Lung (tissue), 12 donors: ENCODE data around the gene ISG20. TPM values are rescaled to one million over a fixed set of nuclear protein-coding genes. Genes with fewer than 3 reads are reported as not detected.

ENCODE experiments used
- ATAC-seq: fragments of 200-7000 bp; cut with Tn5 transposase; one replicate; pipeline ENCODE4 v1.9.1; 2020; ENCODE audit warnings: moderate number of reproducible peaks; ENCODE audit not compliant: insufficient read depth, low FRiP score
- DNase-seq, 3 donors: peaks; one replicate each; pipeline ENCODE4 v3.0.0-alpha.2; 2013 to 2017
- H3K27ac ChIP-seq, 2 donors: one replicate each; pipeline ENCODE4 v1.5.1; 2013; ENCODE audit warnings: mild to moderate bottlenecking in 2 of 2, moderate library complexity in 2 of 2, control low read depth in 1 of 2, inconsistent platforms in 1 of 2, low read depth in 1 of 2, low read length in 1 of 2
- H3K27me3 ChIP-seq, 3 donors: one replicate each; pipeline ENCODE4 v1.5.1; 2013; ENCODE audit warnings: low read length in 2 of 3; ENCODE audit not compliant: control insufficient read depth in 3 of 3, insufficient read depth in 3 of 3
- H3K36me3 ChIP-seq, 4 donors: one replicate each; pipeline ENCODE4 v1.5.1; 2013; ENCODE audit warnings: low read length in 4 of 4, mild to moderate bottlenecking in 1 of 4, moderate library complexity in 1 of 4; ENCODE audit not compliant: control insufficient read depth in 4 of 4, insufficient read depth in 4 of 4
- H3K4me1 ChIP-seq, 5 donors: one replicate each; pipeline ENCODE4 v1.5.1; 2013; ENCODE audit warnings: low read length in 5 of 5, mild to moderate bottlenecking in 2 of 5, moderate library complexity in 1 of 5; ENCODE audit not compliant: control insufficient read depth in 5 of 5, insufficient read depth in 5 of 5
- H3K4me3 ChIP-seq: one replicate; pipeline ENCODE4 v1.5.1; 2013; ENCODE audit warnings: mild to moderate bottlenecking, control low read depth, moderate library complexity
- H3K9ac ChIP-seq, 2 donors: one replicate each; pipeline ENCODE4 v1.5.1; 2013; ENCODE audit warnings: low read length in 2 of 2, control low read depth in 1 of 2; ENCODE audit not compliant: insufficient read depth in 1 of 2
- H3K9me3 ChIP-seq, 4 donors: one replicate each; pipeline ENCODE4 v1.5.1; 2013; ENCODE audit warnings: low read length in 3 of 4, mild to moderate bottlenecking in 1 of 4, moderate library complexity in 1 of 4; ENCODE audit not compliant: control insufficient read depth in 4 of 4, insufficient read depth in 3 of 4
- WGBS, 2 donors: extraction: QIAGEN DNeasy Blood & Tissue Kit; methylation state at CpG; one replicate each; pipeline ENCODE4 v1.1.7; 2013; 5-methylcytosine and 5-hydroxymethylcytosine counted together
- polyA plus RNA-seq, 2 donors: library from polyadenylated mRNA; stranded (reverse); fragments of 200-250 nt; gene quantifications; one replicate each; pipeline ENCODE4 v1.2.1, GENCODE V29; 2013
- total RNA-seq, 2 donors: library from RNA; depleted of rRNA in 1 of 2; stranded (reverse); fragments of >200 nt in 1 of 2; gene quantifications; one replicate each; pipeline ENCODE4 v1.2.1, GENCODE V29; 2014 to 2021
- TF ChIP-seq, protein P1 (sequence below): IDR thresholded peaks from 2 replicates; pipeline ENCODE4 v1.5.1; 2012; ENCODE audit warnings: mild to moderate bottlenecking; ENCODE audit errors: control extremely low read depth, extremely low read depth
- donor health status: control.
- donor health status: control.
- donor health status: Bipolar disorder and iron deficiency.
- donor health status: healthy.
- donor health status: DM: yes; HTN: yes; CAD: no.

Gene ISG20
- total and polyA plus RNA-seq, 4 donors, result 18.5 to 61.6 (median 46.6) TPM

DNA sequence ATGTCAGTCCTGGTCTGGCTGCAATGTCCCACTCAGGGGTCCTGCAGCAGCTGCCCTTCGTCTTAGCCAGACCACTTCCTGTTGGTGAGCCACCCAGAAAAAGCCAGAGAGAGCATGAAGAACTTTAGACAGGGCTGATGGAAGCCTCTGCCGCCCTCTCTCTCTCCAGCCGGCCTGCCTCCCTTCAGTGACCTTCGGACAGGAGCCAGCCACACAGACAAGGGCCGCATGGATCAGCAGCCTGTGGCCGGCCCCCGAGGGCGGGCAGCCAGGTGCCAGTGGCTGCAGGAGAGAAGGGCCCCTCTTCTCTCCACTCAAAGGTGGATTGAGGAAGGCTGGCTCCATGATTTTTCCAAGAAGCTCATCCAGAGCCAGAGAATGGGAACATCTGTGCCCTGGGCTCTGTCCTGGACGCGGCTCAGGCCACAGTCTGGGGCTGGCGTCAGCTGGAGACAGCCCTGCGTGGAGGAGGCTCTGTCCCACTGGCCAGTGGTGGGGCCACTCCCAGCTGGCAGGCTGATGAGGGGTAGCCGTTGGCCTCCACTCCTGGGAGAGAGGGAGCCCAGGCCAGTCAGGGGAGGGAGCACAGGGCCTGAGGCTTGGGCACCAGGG lies 42.9 kb downstream of the ISG20 start:
- ATAC-seq (no peak), DNase-seq (no peak)
- Histone ChIP-seq H3K4me1 (no peaks in the 10 kb centered on the region), H3K9me3 (no peaks in the 10 kb centered on the region), H3K27ac (no peak overlapping the region), H3K27me3 (no peaks in the 10 kb centered on the region), H3K9ac (no peak overlapping the region), H3K4me3 (no peak overlapping the region), H3K36me3 (peaks cover 0 to under 1% (median 0%) of the 10 kb centered on the region in 4 donors)
- 63 to 72% methylated on average over 13 of the region's 13 CpGs for WGBS, 2 donors
- TF ChIP-seq, protein P1, sequence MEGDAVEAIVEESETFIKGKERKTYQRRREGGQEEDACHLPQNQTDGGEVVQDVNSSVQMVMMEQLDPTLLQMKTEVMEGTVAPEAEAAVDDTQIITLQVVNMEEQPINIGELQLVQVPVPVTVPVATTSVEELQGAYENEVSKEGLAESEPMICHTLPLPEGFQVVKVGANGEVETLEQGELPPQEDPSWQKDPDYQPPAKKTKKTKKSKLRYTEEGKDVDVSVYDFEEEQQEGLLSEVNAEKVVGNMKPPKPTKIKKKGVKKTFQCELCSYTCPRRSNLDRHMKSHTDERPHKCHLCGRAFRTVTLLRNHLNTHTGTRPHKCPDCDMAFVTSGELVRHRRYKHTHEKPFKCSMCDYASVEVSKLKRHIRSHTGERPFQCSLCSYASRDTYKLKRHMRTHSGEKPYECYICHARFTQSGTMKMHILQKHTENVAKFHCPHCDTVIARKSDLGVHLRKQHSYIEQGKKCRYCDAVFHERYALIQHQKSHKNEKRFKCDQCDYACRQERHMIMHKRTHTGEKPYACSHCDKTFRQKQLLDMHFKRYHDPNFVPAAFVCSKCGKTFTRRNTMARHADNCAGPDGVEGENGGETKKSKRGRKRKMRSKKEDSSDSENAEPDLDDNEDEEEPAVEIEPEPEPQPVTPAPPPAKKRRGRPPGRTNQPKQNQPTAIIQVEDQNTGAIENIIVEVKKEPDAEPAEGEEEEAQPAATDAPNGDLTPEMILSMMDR, result no peak

DNA sequence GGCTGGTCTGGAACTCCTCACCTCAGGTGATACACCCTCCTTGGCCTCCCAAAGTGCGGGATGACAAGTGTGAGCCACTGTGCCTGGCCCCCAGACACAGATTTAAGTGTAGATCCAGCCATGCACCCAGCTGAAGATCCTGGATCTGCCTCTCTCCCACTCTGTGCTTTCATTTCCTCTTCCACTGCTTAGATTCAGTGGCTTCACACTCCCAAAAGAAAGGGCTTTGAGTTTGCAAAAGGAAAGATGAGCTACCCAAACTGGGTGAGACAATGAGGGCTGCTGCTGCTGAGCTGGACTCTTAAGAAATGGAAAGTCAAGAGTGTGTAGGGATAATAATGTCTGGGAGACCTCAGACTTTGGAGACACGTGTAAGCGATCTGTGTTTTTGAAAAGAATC lies 45.5 kb downstream of the ISG20 start:
- Histone ChIP-seq H3K27me3 (no peaks in the 10 kb centered on the region), H3K27ac (no peak overlapping the region), H3K4me1 (no peaks in the 10 kb centered on the region), H3K4me3 (no peak overlapping the region), H3K9me3 (no peaks in the 10 kb centered on the region), H3K9ac (no peak overlapping the region), H3K36me3 (no peaks in the 10 kb centered on the region)
- 64 to 65% methylated on average over 3 of the region's 3 CpGs for WGBS, 2 donors
- TF ChIP-seq, protein P1, result no peak
- ATAC-seq (no peak), DNase-seq (no peak)

- TF ChIP-seq, protein P1, result no peak
- no peaks in the 10 kb centered on the region for H3K27me3 ChIP-seq
- no peaks in the 10 kb centered on the region for H3K9me3 ChIP-seq
- no peak for ATAC-seq
- DNase-seq, result no peak
- H3K27ac ChIP-seq, result no peak overlapping the region
- 66% methylated on average over 2 of the region's 2 CpGs for WGBS, 2 donors
- no peaks in the 10 kb centered on the region for H3K36me3 ChIP-seq
- no peak overlapping the region for H3K9ac ChIP-seq
- H3K4me1 ChIP-seq, result no peaks in the 10 kb centered on the region
- H3K4me3 ChIP-seq, result no peak overlapping the region
Observed at GRCh38 chr15:88686166-88686565, 47.4 kb downstream of the ISG20 start.
